ENCODE results near the gene CHRNA7. TPM values are rescaled to one million over a fixed set of nuclear protein-coding genes. Genes with fewer than 3 reads are reported as not detected.

Gene CHRNA7
- total RNA-seq, 4 donors from 2014 or later, result 1.6 to 9.1 (median 2.8) TPM

DNA sequence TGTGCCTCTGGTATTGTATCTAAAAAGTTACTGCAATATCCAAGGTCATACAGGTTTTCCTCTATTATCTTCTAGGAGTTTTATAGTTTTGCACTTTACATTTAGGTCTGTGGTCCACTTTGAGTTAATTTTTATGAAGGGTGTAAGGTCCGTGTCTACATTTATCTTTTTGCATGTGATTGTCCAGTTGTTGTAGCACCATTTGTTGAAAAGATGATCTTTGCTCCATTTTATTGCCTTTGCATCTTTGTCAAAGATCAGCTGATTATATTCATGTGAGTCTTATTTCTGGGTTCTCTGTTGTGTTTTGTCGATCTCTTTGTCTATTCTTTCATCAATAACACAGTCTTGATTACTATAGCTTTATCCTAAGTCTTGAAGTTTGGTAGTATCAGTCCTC is 6.7 kb downstream of the CHRNA7 start:
- TF ChIP-seq POLR2A (IDR thresholded peaks at IDR 0.05), result no peak
- TF ChIP-seq, protein P1, sequence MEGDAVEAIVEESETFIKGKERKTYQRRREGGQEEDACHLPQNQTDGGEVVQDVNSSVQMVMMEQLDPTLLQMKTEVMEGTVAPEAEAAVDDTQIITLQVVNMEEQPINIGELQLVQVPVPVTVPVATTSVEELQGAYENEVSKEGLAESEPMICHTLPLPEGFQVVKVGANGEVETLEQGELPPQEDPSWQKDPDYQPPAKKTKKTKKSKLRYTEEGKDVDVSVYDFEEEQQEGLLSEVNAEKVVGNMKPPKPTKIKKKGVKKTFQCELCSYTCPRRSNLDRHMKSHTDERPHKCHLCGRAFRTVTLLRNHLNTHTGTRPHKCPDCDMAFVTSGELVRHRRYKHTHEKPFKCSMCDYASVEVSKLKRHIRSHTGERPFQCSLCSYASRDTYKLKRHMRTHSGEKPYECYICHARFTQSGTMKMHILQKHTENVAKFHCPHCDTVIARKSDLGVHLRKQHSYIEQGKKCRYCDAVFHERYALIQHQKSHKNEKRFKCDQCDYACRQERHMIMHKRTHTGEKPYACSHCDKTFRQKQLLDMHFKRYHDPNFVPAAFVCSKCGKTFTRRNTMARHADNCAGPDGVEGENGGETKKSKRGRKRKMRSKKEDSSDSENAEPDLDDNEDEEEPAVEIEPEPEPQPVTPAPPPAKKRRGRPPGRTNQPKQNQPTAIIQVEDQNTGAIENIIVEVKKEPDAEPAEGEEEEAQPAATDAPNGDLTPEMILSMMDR (IDR thresholded peaks at IDR 0.05), result no peak
- no peak overlapping the region for H3K4me3 ChIP-seq
- H3K36me3 ChIP-seq, result no peaks in the 10 kb centered on the region
- H3K4me1 ChIP-seq, result no peaks in the 10 kb centered on the region
- H3K9me3 ChIP-seq, result no peaks in the 10 kb centered on the region
- no peaks in the 10 kb centered on the region for H3K27me3 ChIP-seq
- intact Hi-C loops (cut with DNase I; ENCODE audit: low total_unique reads), result no loop called here
- H3K27ac ChIP-seq, result no peak overlapping the region
- no peak for DNase-seq

DNA sequence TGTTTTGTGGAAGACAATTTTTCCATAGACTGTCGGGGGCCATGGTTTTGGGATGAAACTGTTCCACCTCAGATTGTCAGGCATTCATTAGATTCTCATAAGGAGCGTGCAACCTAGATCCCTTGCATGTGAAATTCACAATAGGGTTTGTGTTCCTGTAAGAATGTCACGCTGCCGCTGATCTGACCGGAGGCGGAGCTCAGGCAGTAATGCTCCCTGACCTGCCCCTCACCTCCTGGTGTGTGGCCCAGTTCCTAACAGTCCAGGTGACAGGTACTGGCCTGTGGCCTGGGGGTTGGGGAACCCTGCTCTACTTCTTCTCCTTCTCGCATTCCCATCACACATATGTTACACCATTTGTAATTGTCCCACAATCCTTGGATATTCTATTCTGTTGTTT is 11.0 kb downstream of the CHRNA7 start:
- no peaks in the 10 kb centered on the region for H3K9me3 ChIP-seq
- no peak overlapping the region for H3K27ac ChIP-seq
- no peaks in the 10 kb centered on the region for H3K4me1 ChIP-seq
- intact Hi-C loops (cut with DNase I; ENCODE audit: low total_unique reads), result no loop called here
- TF ChIP-seq, protein P1 (IDR thresholded peaks at IDR 0.05), result no peak
- no peak for TF ChIP-seq POLR2A (IDR thresholded peaks at IDR 0.05)
- no peak overlapping the region for H3K4me3 ChIP-seq
- H3K27me3 ChIP-seq, result no peaks in the 10 kb centered on the region
- no peaks in the 10 kb centered on the region for H3K36me3 ChIP-seq
- no peak for DNase-seq

DNA sequence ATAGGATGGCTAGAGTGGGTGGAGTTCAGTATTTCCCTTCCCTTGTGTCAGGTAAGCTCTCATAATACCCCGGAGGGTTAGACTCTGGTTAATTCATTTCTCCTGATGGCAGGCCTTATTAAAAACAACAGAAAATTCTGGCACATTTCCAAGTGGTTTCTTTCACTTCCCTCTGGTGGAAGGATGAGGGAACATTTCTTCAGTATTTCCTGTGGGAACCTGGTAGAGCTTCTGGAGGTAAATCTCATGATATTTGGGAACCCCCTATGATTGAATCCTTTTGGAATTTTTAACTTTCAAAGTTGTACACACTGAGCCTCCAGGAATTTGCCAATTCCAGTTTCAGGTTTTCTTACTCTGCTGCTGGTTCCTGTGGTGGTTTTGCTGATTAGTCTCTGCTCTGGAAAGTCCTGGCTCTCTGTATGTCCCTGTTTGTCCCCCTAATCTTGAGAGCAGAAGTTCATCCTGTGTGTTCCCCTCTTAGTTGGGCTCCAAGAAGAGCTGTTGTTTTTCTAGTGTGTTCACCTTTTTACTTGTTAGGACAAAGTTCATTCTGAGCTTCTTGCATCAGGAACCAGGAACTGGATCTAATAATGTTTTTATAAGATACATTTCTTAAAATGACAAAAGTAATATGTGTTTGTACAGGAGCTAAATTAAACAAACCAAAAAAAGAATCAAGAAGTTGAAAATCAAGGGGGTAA is 12.1 kb downstream of the CHRNA7 start:
- intact Hi-C loops (cut with DNase I; ENCODE audit: low total_unique reads), result no loop called here
- DNase-seq, result no peak
- no peak overlapping the region for H3K27ac ChIP-seq

DNA sequence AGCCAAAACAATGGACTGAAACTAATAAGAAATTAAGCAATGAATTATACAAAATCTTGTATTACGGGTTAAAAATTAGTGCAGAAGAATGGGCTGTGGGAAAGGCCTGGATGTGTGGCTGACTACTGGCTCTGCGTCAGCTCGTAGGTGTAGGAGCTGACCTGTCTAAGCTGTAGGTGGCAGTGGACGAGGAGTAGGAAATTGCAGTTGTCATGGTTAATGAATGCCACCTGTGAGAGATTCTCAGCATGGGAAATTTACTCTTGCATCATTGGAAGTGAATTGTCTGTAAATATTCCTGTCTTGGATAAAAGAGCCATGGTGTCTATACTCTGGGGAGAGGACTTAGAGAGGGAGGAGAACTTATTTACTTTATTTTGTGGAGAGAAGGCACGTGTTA is 23.4 kb downstream of the CHRNA7 start:
- no peak for TF ChIP-seq POLR2A (IDR thresholded peaks at IDR 0.05)
- TF ChIP-seq, protein P1 (IDR thresholded peaks at IDR 0.05), result no peak
- H3K4me3 ChIP-seq, result no peak overlapping the region
- no peak overlapping the region for H3K27ac ChIP-seq
- H3K4me1 ChIP-seq, result no peaks in the 10 kb centered on the region
- H3K36me3 ChIP-seq, result no peaks in the 10 kb centered on the region
- no peaks in the 10 kb centered on the region for H3K27me3 ChIP-seq
- no peak for DNase-seq
- no peaks in the 10 kb centered on the region for H3K9me3 ChIP-seq
- intact Hi-C loops (cut with DNase I; ENCODE audit: low total_unique reads), result no loop called here

More for the DNA sequence above, 12.1 kb downstream of the CHRNA7 start:
- no peaks in the 10 kb centered on the region for H3K9me3 ChIP-seq
- no peaks in the 10 kb centered on the region for H3K36me3 ChIP-seq
- no peaks in the 10 kb centered on the region for H3K4me1 ChIP-seq
- H3K27me3 ChIP-seq, result no peaks in the 10 kb centered on the region
- H3K4me3 ChIP-seq, result no peak overlapping the region
- TF ChIP-seq POLR2A (IDR thresholded peaks at IDR 0.05), result no peak
- TF ChIP-seq, protein P1 (IDR thresholded peaks at IDR 0.05), result no peak

DNA sequence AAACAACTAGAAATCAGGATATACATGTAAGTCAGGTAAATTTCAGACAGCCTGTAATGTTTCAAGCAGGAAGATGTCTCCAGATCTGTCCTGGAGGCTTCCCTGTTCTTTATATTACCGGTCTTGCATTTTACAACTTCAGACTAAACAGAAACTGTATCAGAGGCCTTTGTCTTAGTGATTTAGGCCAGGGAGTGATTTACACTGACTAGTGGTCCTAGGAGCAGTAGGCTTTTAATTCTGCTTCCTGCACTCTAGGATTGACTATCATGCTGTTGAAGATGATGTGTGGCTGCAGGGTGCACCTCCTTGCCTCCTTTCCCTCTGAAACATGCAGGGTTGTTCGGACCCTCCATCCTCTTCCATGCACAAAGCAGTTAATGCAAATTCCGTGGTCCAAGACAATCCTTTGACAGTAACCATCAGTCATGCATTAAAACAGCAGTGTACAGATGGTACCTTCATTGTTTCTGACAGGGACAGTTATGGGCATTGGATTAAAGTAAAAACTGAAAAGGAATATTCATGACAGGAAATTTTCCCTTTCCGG is 27.6 kb downstream of the CHRNA7 start:
- Histone ChIP-seq H3K9me3 (no peaks in the 10 kb centered on the region), H3K27ac (no peak overlapping the region), H3K36me3 (no peaks in the 10 kb centered on the region), H3K4me1 (no peaks in the 10 kb centered on the region), H3K4me3 (no peak overlapping the region), H3K27me3 (no peaks in the 10 kb centered on the region)
- intact Hi-C loops (cut with DNase I; ENCODE audit: low total_unique reads), result no loop called here
- no peak for TF ChIP-seq POLR2A (IDR thresholded peaks at IDR 0.05)
- TF ChIP-seq, protein P1 (IDR thresholded peaks at IDR 0.05), result no peak
- no peak for DNase-seq

Data from uterus (tissue), 4 donors.